ENCODE measurements around the gene HCN3. TPM values are rescaled to one million over a fixed set of nuclear protein-coding genes. Genes with fewer than 3 reads are reported as not detected.

Gene HCN3
- total RNA-seq, 1 donor from 2014 or later, result 0.40 TPM

DNA sequence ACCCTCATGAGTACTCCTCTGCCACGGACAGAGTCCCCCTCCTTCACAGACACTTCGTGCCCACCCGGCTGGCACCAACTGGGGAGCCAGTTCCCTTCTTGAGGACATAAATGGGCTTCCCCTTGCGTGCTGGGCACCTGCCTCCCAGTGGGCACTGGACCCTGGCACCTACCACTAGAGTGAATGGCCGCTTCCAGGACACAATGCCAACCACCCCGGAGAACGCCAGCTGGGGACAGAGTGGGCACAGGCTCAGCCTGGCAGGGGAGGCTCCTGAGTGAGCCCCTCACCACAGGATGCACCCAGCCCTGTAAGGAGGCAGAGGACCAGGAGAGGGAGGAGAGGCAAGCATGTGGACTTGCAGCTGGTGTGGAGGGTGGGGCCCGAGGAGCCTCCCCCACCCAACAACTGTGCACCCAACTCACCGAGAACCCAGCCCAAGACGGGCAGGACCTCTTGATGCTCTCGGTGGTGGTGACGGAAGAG, 23.0 kb upstream of the HCN3 start:
- no peak for DNase-seq (ENCODE audit: low read depth, low spot score)

DNA sequence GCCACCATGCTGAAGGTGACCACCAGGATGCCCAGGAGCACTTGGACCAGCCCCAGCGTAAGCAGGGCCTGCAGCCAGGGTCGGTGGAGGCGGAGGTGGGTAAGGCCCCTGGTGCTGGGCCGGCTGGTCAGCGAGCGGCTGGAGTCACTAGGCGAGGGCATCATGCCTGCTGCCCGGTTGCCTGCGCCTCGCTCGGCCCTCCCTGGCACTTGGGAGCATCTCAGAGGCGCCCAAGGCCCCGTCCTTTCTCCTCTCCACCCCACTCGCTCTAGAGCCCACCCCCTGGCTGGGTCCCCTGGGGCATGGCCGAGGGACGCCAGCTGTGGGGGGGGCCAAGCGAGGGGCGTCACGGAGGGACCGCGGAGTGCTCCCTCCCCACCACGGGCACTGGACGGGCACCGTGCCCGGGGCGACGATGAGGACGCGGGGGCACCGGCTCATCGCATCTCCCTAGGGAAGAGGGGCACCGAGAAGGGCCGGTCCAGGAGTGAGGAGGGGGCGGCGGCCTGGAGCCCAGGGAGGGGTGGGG, 22.5 kb upstream of the HCN3 start:
- no peak for DNase-seq (ENCODE audit: low read depth, low spot score)

DNA sequence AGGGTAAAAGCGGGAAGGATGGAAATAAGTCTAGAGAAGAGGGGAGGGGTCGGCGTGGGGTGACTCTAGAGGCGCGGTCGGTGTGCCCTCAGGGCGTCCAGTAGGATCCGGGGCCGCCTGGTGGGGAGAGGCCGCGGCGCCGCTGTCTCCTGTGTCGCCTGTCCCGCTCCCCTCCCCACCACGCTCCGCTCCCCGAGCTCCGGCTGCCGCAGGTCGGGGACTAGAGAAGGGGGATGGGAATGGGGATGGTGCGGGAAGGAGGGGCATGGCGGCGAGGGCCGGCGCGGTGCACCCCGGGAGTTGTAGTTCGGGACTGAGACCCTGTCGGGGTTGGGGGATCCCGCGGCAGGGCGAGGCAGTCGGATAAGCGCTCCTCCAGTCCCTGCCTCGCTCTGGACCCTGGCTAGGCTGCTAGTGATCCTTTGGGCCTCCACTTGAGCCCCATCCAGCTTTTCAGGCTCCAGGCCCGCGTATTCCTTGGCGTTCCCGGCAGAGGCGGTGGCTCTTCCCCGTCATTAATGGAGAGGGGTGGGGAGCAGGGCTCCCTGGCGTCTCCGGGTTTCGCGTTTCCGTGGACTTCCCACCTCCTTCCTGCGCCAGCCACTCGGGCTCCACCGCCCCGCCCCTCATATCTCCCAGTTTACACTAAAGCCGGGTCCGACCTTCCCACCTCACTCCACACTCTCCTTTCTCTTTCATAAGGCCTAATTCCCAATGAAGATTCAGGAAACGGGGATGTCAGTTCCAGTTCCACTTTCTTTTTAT, 21.8 kb upstream of the HCN3 start, which contains the start of gene ENTREP3:
Gene ENTREP3 (minus strand): TSS at position 241 of the 765 bp plus-strand sequence. CDS start 606 bp downstream, outside the sequence.
- DNase-seq (ENCODE audit: low read depth, low spot score), result no peak

GRCh38 chr1:155256058-155256852, 21.0 kb upstream of the HCN3 start:
- no peak for DNase-seq (ENCODE audit: low read depth, low spot score)

DNA sequence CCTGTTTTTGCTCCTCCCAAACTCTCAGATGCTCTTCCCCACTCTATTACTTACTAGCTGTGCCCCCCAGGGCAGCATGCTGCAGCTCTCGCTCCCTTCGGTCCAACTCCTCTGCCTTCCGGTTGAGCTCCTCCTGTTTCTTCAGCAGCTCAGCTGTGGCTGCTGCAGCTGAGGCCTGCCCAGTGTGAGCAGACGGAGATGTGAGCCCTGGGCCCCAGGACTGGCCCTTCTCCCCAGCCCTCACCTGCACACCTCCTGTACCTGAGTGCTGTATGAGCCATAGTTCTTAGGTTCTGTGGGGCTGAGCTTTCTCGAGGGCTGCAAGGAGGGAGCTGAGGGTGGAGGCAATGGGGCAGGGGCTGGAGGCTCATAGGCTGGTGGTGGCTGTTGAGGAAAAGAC, 17.0 kb upstream of the HCN3 start:
- DNase-seq (ENCODE audit: low read depth, low spot score), result no peak

DNA sequence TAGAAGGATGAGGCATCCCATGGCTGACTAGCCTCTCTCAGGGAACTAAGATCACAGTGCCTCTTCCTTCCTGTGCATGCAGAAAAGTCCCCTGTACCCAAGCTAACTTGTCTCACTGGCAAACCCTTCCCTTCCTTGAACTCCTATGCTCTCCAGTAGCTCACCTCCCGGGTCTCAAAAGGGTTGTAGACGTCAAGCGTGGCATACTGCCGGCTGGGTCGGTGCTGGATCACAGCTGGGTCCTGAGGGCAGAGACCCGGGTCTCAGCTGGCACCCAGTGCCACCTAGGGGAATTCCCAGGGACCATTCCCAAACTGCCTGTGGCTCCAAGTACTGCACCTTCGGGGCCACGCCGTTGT, 15.8 kb upstream of the HCN3 start:
- no peak for DNase-seq (ENCODE audit: low read depth, low spot score)

DNA sequence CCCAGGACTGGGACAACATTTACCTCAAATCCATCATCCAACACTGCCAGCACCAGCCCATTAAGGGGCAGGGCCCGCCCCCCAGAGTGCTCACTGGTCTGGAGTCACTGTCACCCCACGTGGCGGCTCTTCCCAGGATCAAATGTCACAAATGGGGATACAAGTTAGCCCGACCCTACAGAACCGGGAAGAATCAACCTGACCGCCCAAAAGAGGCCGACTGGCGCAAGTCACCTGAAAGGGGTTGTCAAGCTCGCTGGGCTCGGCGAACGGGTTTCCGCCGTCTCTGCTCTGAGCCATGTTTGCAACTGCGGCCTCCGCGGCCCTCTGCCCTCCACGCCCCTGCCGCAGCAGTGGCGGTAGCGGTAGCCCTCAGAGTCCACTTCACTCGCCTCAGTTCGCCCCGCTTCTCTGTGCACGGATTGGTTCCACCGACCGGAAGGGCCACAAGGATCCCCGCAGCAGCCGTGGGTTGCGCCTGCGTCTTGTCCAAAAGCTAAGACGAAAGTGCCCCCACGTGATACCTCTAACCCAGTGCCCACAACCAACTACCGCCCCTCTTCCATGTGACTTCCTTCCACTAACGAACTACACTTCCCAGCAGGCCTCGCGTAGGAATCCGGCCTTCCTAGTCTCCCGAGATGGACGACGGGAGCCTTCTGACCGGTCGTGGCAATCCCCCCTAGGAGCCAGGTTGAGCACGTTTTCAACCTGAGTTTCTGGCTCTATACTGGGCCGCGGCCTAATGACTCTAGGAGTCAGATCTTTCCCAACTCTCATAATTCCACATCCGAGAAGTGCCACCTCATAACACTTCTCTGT, 15.2 kb upstream of the HCN3 start, which contains the start of gene SCAMP3:
Gene SCAMP3 (minus strand): TSS at position 509 of the 822 bp plus-strand sequence. CDS start 209 bp downstream, at position 300.
- peak; percentile 96 for DNase-seq (ENCODE audit: low read depth, low spot score)

DNA sequence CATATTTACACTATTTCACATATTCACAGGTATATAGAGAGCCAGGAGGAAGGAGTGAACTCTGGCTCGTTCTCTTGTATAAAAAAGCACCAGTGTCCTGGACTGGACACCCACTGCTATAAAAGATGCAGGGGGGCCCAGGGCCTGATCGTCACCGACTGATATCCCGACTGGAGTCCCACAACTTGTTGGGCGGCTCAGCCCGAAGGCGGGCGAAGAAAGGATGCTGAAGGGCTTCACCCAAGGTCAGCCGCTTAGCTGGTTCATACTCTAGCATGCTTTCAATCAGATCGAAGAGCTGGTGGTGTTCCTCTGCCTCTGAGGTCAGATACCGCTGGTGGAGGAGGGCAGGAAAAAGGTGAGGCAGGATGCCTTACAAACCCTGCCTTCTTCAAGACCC, 14.2 kb upstream of the HCN3 start:
- DNase-seq (ENCODE audit: low read depth, low spot score), result no peak

DNA sequence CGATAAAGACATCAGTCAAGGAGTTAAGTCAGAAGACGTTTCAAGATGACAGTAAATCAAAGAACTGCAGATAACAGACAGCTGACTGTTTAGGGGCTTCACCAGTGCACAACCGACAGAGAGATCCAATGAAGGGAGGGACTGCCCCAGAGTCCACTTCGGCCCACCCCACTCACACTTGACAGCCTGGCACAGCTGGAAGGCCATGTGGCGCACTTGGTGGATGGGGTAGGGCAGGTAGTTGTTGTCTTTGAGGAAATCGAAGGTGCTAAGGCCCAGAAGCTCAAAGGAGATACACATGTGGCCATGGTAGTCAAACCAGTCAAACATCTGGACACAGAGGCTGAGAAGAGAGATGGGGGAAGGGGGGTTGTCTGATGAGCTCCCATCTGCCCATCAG, 10.7 kb upstream of the HCN3 start:
- DNase-seq (ENCODE audit: low read depth, low spot score), result no peak

GRCh38 chr1:155267373-155267772, 9.9 kb upstream of the HCN3 start:
- DNase-seq (ENCODE audit: low read depth, low spot score), result no peak

GRCh38 chr1:155268630-155269029, 8.6 kb upstream of the HCN3 start:
- DNase-seq (ENCODE audit: low read depth, low spot score), result no peak

DNA sequence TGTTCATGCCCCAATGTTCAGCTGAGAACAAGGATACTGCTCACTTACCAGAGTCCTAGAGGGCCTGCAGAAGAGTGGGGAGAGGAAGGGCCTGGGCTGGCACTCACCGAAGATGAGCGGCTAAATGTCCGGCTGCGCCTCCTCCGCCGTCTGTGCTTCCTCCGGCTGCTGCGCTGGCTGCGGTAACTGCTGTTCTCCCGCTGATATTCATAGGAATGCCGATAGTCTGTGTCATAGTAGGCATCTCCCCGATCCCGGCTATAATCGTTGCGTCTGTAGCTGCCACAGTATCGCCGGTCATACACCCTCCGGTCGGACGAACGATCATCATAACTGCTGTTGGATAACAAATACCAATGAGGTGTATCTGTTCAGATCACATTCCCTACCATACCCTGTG, 7.9 kb upstream of the HCN3 start:
- no peak for DNase-seq (ENCODE audit: low read depth, low spot score)

DNA sequence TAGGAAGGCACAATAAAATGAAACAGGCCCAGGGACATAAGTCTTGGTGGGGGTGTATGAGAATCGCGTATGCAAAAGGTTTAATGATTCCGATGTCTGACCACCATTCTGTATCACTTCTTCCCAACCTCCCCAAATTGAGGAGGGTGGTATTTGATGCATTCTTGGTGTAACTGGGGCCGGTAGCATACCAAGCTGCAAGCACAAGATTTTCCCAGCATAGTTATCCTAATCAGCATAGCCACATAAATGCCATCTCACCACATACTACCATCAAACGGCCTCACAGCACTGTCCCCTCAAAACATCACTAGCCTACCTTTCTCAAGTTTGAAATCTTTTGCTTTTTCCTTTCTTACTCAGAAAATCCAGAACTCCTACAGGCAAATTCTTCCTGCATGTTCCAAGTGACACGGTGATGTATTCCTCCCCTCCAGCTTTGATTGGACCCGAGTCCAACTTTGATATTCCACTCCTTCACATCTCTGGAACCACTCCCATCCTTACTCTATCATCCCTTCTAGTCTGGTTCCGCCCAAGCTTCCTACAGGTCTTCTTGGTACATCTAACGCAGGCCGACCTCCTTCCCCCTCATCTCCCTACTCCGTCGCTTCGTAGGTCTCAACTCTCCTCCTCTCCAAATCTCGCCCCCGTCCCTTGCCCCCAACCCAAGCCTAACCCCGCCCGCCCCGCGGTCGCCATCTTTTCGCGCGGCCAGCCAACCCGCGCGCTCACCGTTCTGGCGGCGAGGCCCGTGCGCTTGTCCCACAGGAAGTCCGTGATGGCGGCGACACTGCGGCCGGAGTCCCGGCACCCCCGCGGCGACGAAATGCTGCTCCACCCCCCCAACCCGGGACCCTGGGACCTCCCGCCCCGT, 4.6 kb upstream of the HCN3 start:
- no peak for DNase-seq (ENCODE audit: low read depth, low spot score)

DNA sequence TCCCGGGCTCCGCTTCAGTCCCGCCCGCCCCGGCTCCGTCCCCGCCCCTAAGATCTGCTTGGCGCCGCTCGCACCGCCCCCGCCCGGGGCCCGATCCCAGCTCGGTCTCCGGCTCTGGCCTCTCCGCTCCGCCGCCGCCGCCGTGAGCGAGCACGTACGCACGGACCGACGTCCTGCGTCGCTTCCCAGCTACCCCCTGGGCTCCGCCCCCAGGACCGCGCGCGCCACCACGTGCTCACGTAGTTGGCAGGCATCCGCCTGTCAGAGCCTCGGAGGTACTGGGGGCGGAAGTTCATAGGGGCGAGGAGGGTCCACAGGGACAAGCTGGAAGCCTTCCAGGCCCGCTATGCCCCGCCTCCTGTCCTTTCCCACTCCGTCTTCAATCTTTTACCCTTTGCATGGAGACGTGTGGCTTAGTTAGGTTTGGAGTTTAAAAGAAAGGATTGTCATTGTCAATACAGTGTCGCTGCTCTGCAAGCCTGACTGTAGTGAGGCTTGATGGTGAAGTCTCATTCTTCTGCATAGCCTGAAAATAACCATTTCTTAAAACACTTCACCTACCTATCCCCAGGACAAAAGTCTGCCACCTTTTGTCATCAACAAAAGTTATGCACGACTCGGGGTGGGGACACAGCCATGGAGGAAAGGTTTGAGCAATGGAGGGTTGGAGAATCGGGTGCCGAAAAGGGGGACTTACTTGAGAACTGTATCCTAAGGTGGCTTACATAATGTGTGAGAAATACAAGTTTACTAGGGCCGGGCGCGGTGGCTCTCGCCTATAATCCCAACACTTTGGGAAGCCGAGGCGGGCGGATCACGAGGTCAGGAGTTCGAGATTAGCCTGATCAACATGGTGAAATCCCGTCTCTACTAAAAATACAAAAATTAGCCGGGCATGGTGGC, 3.7 kb upstream of the HCN3 start, which contains the start of gene CLK2:
Gene CLK2 (minus strand): TSS at position 162 of the 903 bp plus-strand sequence. CDS start 2,527 bp downstream, outside the sequence.
- DNase-seq (ENCODE audit: low read depth, low spot score), result peak; percentile 80

- no peak for DNase-seq (ENCODE audit: low read depth, low spot score)
Measured at GRCh38 chr1:155277902-155278688, 832 bp downstream of the HCN3 start.

DNA sequence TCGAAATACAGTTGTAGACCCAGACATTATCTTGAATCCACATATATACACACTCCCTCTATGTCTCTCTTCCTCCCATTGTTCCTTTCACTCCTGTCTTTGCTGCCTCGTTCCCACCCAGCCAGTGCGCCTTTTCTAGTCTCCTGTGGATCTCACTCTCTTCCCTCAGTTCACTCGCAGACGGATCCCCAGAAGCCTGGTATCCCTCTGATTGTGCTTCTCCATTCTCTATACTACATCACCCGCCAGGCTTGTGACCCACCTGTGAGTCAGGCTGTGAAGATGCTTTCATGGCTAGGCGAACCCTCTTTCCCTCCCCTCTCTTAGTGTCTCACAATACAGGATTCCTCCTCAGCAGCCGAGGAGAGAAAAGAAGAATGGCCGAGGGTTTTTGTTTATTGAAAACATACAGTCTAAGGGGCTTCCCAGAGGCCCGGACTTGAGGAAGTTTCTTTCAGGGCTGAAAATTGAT, 1.5 kb downstream of the HCN3 start:
- no peak for DNase-seq (ENCODE audit: low read depth, low spot score)

DNA sequence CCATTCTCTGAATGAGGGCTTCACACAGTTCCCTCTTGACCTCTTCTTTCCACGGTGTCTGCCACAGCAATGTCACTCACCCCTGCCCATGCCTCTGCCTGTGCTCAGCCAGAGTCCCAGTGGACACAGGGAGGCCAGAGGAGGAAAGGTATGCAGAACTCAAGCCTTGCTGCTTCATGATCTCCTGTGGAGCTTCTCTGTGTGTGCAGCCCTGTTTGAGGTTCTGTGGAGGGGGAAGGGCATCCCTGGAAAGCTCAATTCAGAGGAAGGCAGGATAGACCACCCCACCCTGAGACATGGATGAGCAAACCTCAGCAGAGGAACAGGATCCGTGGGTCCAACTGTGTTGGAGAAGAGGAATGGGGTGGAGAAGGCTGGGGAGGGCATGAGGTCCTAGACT, 2.0 kb downstream of the HCN3 start:
- no peak for DNase-seq (ENCODE audit: low read depth, low spot score)

DNA sequence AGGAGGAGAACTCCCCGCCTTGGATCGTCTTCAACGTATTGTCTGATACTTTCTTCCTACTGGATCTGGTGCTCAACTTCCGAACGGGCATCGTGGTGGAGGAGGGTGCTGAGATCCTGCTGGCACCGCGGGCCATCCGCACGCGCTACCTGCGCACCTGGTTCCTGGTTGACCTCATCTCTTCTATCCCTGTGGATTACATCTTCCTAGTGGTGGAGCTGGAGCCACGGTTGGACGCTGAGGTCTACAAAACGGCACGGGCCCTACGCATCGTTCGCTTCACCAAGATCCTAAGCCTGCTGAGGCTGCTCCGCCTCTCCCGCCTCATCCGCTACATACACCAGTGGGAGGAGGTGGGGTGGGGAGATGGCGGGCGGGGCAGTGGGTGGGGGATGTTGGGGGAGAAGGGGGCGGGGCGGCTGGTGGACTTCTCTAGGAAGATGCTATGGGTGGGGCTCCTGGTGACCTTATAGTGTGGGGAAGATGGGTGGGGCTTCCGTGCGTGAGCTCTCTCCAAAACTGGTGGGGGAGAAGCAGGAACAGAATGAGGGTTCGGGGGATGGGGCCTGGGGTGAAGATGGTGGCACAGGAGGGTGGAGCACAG, 5.3 kb downstream of the HCN3 start:
- DNase-seq (ENCODE audit: low read depth, low spot score), result no peak
